Measurements from ENCODE around the gene TROAP.
A peak's percentile ranks its signal among the peaks of the same experiment; 100 is the strongest.

TROAP gene

DNA sequence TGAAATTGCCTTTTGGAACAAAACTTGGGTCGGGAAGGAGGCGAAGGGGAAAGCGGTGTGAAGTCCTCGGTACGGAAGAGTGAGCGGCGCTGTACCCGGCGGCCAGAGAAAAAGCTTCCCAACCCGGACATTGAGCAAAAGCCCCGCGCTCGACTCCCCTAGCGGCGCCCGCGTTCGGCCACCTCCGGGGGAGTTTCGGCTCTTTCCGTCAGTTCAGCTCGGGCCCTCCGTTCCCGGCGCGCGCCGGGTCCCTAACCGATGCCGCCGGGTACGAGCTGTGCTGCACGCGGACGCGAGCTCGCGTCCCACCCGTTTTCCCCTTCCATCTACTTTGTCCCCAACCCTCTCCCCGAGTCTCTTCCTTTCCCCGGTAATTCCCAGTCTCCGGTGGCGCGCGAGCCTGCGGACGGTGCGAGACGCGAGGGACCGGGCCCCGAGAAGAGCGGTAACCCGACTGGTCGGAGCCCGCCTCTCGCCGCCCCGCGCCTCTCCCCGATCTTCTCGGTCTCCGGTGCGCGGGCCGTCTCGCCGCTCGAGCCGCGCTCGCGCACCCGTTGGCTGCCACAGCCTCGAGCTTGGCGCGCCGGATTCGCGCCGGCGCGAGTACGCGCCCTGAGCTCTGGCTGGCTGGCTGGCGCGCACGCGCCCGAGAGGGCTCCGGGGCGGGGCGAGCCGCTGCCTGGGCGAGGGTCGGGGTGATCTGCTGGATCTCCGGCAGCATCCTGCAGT, 43.8 kb downstream of the TROAP start (continued):
- no peak; the same call in 1 of the 2 replicates for TF ChIP-seq ZBTB7A (tag by site-specific recombination; IDR thresholded peaks at IDR 0.05; ENCODE audit: low read depth)
- no peak for TF ChIP-seq ZNF658 (tag by site-specific recombination; IDR thresholded peaks at IDR 0.05)
- TF ChIP-seq ZBTB49 (tag by site-specific recombination; IDR thresholded peaks at IDR 0.05; ENCODE audit: low read depth) = no peak
- TF ChIP-seq ZBTB1 (tag by site-specific recombination; IDR thresholded peaks at IDR 0.05) = peak; percentile 34; the same call in 1 of the 2 replicates
- no peak for TF ChIP-seq HOXD13 (CRISPR knock-in tag; IDR thresholded peaks at IDR 0.05; ENCODE audit: borderline replicate concordance)
- peak; percentile 97 for TF ChIP-seq ZBTB48 (tag by site-specific recombination; IDR thresholded peaks at IDR 0.05)
- TF ChIP-seq ZNF670 (tag by site-specific recombination; IDR thresholded peaks at IDR 0.05; ENCODE audit: low read depth) = no peak
- TF ChIP-seq PATZ1 (tag by site-specific recombination; IDR thresholded peaks at IDR 0.05) = no peak; the same call in 1 of the 2 replicates
- peak; percentile 96 for TF ChIP-seq ZNF2 (tag by site-specific recombination; IDR thresholded peaks at IDR 0.05)
- TF ChIP-seq ZNF26 (tag by site-specific recombination; IDR thresholded peaks at IDR 0.05) = no peak
- TF ChIP-seq RBAK (tag by site-specific recombination; IDR thresholded peaks at IDR 0.05) = no peak
- TF ChIP-seq ZNF768 (tag by site-specific recombination; IDR thresholded peaks at IDR 0.05) = no peak
- no peak for TF ChIP-seq ZNF521 (tag by site-specific recombination; IDR thresholded peaks at IDR 0.05)
- TF ChIP-seq ZNF37A (tag by site-specific recombination; IDR thresholded peaks at IDR 0.05) = no peak
- TF ChIP-seq ZBTB21 (tag by site-specific recombination; IDR thresholded peaks at IDR 0.05) = 0 out of 2 replicates have a peak, but pooled peaks have one; percentile 10
- TF ChIP-seq, protein P1, sequence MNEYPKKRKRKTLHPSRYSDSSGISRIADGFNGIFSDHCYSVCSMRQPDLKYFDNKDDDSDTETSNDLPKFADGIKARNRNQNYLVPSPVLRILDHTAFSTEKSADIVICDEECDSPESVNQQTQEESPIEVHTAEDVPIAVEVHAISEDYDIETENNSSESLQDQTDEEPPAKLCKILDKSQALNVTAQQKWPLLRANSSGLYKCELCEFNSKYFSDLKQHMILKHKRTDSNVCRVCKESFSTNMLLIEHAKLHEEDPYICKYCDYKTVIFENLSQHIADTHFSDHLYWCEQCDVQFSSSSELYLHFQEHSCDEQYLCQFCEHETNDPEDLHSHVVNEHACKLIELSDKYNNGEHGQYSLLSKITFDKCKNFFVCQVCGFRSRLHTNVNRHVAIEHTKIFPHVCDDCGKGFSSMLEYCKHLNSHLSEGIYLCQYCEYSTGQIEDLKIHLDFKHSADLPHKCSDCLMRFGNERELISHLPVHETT (tag by site-specific recombination; IDR thresholded peaks at IDR 0.05) = 0 out of 2 replicates have a peak, but pooled peaks have one; percentile 22
- no peak for TF ChIP-seq BCL11B (tag by site-specific recombination; IDR thresholded peaks at IDR 0.05; ENCODE audit: low read depth)
- TF ChIP-seq ZNF621 (tag by site-specific recombination; IDR thresholded peaks at IDR 0.05) = no peak
- no peak for TF ChIP-seq ZNF354C (tag by site-specific recombination; IDR thresholded peaks at IDR 0.05; ENCODE audit: borderline replicate concordance, low read depth)
- TF ChIP-seq ZNF624 (tag by site-specific recombination; IDR thresholded peaks at IDR 0.05) = no peak
- TF ChIP-seq, protein P2, sequence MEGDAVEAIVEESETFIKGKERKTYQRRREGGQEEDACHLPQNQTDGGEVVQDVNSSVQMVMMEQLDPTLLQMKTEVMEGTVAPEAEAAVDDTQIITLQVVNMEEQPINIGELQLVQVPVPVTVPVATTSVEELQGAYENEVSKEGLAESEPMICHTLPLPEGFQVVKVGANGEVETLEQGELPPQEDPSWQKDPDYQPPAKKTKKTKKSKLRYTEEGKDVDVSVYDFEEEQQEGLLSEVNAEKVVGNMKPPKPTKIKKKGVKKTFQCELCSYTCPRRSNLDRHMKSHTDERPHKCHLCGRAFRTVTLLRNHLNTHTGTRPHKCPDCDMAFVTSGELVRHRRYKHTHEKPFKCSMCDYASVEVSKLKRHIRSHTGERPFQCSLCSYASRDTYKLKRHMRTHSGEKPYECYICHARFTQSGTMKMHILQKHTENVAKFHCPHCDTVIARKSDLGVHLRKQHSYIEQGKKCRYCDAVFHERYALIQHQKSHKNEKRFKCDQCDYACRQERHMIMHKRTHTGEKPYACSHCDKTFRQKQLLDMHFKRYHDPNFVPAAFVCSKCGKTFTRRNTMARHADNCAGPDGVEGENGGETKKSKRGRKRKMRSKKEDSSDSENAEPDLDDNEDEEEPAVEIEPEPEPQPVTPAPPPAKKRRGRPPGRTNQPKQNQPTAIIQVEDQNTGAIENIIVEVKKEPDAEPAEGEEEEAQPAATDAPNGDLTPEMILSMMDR (tag by site-specific recombination; IDR thresholded peaks at IDR 0.05) = peak; percentile 90
- TF ChIP-seq SP3 (tag by site-specific recombination; IDR thresholded peaks at IDR 0.05) = peak; percentile 24; the same call in 1 of the 2 replicates
- no peak for TF ChIP-seq ZNF311 (tag by site-specific recombination; IDR thresholded peaks at IDR 0.05; ENCODE audit: borderline replicate concordance)
- no peak for TF ChIP-seq ZNF791 (tag by site-specific recombination; IDR thresholded peaks at IDR 0.05)
- no peak for TF ChIP-seq ZIC2 (tag by site-specific recombination; IDR thresholded peaks at IDR 0.05)
- TF ChIP-seq ZNF416 (tag by site-specific recombination; IDR thresholded peaks at IDR 0.05) = no peak
- no peak for TF ChIP-seq ZNF530 (tag by site-specific recombination; IDR thresholded peaks at IDR 0.05; ENCODE audit: low read depth)
- TF ChIP-seq, protein P3, sequence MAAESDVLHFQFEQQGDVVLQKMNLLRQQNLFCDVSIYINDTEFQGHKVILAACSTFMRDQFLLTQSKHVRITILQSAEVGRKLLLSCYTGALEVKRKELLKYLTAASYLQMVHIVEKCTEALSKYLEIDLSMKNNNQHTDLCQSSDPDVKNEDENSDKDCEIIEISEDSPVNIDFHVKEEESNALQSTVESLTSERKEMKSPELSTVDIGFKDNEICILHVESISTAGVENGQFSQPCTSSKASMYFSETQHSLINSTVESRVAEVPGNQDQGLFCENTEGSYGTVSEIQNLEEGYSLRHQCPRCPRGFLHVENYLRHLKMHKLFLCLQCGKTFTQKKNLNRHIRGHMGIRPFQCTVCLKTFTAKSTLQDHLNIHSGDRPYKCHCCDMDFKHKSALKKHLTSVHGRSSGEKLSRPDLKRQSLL (tag by site-specific recombination; IDR thresholded peaks at IDR 0.05) = no peak
- TF ChIP-seq ZNF266 (tag by site-specific recombination; IDR thresholded peaks at IDR 0.05; ENCODE audit: low read depth) = no peak
- TF ChIP-seq ZNF571 (tag by site-specific recombination; IDR thresholded peaks at IDR 0.05) = no peak
- no peak for TF ChIP-seq ZNF341 (tag by site-specific recombination; IDR thresholded peaks at IDR 0.05; ENCODE audit: low read depth)

Data from HEK293 (cell line).